Hematopoietic multipotent progenitor cell treated with erythropoietin and hydrocortisone succinate and interleukin-3 and kit ligand, for 8 days (in vitro differentiated cells): ENCODE results near the gene INPP5D.

ENCODE experiments used
- DNase-seq: peaks from one replicate; pipeline ENCODE4 v3.0.0-alpha.2; 2015

The INPP5D gene

DNA sequence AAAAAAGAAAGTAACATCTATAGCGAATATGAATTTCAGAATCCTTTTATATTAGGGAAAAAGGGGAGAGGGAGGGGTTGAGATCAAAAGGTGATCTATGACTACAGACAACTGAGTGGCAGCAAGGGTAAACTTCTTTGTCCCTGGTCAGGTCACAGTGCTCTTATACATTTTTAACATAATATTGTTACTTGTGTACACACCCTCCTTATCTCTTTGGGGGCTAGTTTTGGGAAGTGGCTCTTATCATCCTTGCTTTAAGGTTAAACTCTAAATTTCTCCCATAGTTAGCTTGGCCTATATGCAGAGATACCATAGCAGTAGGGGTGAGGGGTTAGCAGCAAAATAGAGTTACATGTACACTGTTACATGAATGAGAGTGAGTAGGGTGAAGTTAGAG is 159.7 kb downstream of the INPP5D start:
- peak; percentile 66 for DNase-seq

DNA sequence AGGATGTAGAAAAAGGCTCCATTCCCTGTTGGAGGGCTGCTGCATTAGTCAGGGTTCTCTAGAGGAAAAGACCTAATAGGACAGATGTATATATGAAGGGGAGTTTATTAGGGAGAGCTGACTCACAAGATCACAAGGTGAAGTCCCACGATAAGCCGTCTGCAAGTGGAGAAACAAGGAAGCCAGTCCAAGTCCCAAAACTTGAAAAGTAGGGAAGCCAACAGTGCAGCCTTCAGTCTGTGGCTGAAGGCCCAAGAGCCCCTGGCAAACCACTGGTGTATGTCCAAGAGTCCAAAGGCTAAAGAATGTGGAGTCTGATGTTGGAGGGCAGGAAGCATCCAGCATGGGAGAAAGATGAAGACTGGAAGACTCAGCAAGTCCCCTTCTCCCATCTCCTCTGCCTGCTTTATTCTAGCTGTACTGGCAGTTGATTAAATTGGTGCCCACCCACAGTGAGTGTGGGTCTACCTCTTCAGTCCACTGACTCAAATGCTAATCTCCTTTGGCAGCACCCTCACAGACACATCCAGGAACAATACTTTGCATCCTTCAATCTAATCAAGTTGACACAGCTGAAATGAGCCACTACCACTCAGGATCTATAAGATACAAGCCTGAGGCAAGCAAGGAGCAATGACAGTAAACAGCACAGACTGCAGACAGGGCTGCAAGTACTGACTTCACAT is 161.4 kb downstream of the INPP5D start:
- peak; percentile 82 for DNase-seq

DNA sequence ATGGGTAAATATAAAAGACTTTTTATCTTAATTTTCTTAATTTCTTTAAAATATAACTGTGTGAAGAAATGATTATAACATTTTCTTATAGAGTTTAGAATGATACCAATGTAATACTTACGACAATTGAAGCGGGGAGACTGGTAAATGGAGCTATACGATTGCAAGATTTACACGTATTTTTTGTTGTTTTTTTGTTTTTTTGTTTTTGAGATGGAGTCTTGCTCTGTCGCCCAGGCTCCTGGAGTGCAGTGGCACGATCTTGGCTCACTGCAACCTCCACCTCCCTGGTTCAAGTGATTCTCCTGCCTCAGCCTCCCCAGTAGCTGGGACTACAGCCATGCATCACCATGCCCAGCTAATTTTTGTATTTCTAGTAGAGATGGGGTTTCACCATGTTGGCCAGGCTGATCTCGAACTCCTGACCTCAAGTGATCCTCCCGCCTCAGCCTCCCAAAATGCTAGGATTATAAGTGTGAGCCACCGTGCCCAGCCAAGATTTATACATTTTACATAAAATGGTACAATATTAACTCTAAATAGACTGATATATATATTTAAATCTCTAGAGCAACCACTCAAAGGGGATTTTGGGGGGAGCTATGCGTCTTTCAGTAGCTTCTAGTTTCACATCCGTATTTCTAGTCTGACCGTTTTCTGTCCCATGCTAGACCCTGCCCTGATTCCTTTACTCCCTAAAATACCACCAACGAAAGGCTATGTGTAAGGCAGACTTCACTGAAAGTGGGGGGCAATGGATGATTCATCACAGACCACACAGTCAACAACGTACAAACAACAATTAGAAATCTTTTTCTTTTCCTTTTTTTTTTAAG is 163.1 kb downstream of the INPP5D start:
- DNase-seq, result no peak

DNA sequence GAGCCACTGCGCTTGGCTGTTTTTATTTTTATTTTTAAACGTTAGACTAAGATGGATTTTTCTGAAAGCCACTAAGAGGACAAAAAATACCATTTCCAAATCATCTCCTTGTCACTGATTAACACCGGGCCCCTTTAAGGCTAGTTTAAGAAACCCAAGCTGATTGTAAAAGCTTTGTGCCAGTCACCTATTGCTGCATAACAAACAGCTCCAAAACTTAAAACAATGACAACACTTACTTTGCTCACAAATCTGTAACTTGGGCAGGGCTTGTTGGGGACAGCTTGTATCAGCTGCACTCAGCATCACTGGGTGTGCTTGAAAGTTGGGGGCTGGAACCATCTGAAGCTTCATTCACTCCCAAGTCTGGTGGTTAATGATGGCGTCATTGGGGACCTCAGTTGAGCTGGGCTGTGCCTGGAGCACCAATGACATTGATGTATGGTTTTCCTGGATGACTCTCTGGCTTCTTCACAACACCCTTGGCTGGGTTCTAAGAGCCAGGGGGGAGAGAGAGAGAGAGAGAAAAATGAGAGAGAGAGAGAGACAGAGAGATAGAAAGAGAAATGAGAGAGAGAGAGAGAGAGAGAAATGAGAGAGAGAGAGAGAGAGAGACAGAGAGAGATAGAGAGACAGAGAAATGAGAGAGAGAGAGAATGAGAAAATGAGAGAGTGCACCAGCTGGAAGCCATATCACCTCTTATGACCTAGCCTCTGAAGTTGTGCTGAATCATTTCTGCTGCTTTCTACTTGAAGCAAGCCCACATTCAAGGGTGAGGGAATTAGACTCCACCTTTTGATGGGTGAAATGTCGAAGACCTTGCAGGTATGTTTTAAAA is 165.3 kb downstream of the INPP5D start:
- peak; percentile 51 for DNase-seq

DNA sequence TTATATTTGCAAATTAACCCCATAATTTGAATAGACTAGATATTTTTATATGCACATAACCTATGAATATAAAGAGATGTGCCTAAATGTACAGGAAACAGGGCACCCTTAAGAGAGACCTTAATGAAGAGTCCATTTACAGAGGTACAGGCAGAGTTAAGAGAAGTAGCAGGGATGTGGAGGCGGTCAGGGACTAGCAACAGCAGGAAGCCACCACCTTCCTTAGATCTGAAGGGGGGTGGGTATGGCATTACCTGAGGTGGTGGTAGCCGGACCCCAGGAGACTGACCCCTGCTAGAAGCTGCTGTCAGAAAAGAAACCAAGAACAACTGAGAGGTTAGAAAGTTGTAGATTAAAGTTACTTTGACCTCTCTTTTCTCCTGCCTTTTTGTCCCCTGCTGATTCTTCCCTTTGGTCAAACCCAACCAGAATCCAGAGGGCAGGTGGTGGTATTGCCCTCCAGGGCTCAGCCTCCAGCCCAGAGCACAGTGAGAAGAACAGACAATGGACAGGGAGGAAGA is 166.4 kb downstream of the INPP5D start:
- DNase-seq, result no peak

DNA sequence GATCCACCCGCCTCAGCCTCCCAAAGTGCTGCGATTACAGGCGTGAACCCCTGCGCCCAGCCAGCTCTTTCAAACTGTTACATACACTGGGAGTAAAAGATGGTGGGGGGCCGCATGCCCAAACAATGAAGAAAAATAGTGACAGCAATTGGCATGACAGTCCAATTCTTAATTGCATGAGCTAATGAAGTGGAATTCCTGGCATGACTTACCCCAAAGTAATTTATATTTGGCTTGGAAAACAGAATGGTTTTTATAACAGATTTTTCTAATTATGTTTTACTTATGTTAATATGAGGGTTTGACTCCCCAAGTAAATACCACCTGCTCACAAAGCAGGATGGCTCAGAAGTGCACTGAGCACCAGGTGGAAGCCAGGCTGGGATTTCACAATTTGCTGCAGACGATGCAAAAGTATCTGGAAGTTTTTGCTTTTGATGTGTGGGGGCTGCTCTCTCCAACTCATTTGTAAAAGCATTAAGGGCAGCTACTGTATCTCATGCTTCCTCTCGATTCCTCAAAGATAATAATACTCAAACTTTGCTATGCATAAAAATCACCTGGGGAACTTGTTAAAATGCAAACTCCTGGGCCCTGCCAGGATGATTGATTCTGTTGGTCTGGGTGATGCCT is 167.3 kb downstream of the INPP5D start:
- no peak for DNase-seq

DNA sequence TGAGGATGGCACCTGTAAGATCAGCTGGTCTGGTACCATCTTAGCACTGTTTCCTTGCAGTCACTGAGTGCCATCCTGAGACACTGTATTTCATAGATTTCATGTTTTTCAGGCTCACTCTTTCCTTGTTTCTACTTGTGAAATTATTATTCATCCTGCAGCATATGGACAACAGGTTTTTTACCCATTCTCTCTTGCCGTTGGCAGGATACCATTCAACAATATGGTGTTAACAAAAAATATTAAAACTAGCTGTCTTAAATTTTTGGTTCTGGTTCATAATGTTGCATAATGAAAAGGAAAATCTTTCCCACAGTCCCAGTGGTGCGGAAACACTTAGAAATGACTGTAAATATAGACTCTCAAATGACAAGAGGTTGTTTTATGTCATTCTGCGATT is 168.2 kb downstream of the INPP5D start:
- DNase-seq, result no peak

DNA sequence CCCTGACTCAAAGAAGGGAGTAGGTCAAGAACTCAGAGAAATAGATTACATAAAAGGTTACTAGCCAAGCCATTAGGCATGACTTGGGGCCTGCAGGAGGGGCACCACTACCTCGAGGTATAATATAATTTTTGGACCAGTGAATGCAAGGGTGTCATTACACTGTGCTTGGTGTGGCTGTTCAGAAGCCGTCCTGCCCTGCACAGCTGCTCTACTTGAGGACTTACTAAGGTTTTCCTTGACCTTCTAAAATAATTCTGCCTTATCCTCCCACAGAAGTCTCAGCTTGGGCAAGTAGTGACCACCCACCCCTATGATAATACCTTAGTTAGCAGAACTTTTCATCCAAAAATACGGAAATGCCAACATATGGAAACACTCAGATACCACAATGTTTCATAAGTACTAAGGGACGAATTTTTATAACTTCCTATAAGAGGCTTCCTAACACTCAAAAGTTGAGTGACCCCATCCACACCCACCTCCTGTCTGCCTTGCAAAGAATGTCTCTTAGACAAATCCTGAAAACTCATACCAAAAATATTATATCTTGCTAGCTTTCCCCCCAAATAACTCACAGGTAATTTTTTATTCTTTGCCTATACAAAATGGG is 173.6 kb downstream of the INPP5D start:
- no peak for DNase-seq

DNA sequence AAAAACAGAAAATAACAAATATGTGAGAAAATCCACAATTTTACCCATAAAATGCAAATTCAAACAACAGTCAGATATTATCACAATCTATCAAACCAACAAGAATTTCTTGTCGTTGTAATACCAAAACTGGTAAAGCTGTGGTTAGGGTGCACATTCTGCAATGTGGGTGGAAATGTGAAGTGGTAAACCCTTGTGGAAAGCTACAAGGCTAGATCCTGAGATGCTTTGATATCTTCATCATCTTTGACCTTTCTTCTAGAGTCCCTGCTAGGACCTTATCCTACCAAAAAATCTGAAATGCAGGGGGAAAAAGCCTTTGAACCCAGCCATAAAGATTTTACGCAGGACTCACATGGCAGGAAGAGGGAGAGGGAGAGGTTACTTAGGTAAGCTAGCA is 174.1 kb downstream of the INPP5D start:
- no peak for DNase-seq

DNA sequence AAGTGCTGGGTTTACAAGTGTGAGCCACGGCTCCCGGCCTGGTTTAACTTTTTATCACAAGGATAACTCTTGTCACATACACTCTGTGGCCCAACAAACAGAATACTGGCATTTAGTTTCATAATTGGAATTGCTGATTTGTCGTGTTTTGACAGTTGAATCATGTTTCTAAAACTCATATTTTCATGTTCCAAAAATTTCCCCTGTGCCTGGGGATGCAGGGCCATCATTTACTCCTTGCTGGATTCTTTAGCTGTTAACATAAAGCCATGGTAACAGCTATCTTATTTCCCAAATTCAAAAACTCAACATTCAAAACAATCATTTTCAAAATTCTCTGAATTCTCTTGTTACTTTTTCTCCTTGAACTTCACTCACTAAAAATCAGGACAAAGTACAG is 174.9 kb downstream of the INPP5D start:
- DNase-seq, result no peak

DNA sequence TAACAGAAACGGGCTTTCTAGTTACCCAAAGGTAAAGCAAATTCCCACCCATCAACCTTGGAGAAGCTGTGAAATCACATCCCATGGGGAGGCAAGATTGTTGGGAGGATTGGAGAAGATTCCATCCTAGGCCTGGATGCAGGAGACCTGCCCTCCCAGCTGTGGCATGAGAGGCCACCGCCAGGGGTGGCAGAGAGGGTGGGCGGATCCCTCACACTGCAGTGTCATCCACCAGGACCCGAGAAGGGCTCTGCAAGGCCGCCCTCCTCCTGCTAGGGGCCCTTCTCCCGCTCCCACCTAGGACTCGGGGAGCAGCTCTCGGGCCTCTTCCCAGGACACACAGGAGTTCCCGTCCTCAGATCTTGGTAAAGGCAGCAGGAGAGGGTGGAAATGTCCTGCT is 175.8 kb downstream of the INPP5D start:
- DNase-seq, result no peak

DNA sequence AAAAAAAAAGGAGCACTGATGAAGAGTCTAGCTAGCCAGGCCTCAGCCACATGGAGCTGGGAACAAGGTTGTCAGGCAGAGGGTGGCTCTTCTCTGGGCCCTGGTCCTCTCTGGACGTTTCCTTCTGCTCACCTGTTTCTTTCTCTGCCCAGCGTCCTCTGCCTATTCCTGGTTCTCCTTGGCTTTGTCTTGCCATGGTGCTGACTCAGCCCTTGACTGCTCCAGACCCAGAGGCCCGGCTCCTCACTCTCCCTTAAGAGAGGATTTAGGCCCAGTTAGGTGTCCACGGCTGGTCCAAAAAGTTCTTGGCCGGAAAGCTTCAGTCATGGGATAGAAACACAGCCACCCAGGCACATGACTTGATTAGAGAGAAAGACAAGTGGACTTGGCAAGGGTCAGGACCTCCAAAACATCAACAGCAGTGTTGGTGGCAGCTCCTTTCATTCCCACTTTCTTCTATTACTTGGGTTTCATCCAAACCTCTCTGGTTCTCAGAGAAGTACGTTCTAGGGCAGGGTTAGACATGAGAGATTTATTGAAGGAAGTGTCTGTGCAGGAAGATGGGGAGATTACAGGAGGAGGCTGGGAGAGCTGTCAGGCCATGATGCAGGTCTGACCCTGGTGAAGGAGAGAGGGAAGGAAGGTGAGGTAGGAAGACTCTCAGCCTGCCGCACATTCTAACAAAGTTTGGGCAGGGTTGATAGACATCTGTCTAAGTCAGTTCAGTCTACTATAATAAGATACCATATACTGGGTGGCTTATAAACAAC is 176.9 kb downstream of the INPP5D start:
- no peak for DNase-seq

DNA sequence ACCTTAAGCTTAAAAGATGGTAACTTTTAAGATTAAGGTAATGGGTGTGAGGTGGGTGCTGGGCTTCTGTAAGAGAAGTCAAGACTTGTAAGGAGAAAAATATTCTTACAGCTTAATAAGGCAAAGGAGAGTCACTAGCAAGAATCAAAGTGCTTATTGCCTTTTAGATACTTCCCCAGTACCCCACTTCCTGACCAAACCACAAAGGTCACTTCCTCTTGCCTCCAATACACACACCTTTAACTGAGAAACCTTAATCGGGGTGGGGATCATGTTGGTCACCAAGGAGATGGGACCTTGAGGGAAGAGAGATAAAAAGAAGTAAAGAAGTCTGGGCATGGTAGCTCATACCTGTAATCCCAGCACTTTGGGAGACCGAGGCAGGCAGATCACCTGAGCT is 180.8 kb downstream of the INPP5D start:
- DNase-seq, result no peak

DNA sequence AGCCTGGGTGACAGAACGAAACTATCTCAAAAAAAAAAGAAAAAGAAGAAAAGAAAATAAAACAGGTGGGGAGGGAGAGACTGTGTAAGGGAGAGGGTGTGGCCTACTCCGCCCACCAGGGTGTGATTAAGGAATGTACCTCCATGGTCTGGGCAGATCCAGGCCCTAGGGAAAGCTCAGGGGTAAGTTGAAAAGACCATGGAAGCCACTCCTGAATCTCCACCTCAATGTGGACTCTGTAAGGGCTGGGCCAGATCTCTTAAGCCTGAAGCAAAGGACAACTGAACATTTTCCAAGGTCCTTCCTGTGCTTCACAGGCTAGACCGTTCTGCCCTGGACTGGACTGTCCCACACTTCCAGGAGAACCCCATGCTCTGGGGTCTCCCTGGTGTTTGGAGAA is 181.7 kb downstream of the INPP5D start:
- DNase-seq, result no peak

DNA sequence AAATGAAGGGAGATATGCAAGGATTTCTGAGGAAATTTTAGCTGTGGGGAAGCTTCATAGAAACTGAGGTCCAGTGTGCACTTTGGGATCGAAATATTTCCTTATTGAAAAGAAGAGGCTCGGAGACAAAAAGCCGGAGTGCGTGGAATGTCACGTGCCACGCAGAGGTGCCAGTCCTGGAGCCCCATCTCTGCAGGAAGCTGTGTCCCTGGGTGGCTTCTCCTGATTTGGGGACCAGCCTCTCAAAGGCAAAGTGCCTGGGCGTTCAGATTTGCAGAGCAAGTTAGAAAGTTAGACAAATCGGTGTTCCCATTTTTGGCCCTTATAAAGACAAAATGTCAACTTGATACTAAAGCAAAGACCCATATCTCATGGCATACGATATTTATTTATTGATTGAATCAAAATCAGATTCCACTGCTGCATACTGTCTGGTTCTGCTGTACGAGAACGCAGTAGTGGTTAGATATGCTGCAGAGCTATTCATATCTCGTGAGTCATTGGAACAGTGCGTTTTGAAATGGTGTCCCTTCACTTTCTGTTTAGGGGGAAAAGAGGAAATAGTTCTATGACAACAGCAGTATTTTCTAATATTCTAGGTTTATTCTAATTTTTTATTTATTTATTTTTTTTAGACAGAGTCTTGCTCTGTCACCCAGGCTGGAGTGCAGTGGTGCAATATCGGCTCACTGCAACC is 182.2 kb downstream of the INPP5D start:
- DNase-seq, result peak; percentile 48

DNA sequence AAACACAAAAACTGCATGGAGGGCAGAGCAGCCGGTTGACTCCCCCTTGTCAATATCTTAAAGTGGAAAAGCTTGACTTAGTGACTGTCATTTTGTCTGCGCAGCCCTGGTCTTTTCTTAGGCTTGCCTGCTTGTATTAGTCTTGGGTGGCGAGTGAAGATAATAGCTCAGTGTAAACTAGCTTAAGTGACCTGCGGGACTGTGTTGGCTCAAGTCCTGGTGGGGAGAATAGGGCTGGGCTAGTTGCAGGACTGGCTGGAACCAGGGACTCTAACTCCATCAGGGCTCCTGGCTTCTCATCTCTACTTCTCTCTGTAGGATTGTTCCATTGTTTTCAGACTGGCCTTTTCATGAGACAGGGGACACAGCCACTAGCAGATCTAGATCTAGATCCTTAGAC is 183.2 kb downstream of the INPP5D start:
- no peak for DNase-seq

DNA sequence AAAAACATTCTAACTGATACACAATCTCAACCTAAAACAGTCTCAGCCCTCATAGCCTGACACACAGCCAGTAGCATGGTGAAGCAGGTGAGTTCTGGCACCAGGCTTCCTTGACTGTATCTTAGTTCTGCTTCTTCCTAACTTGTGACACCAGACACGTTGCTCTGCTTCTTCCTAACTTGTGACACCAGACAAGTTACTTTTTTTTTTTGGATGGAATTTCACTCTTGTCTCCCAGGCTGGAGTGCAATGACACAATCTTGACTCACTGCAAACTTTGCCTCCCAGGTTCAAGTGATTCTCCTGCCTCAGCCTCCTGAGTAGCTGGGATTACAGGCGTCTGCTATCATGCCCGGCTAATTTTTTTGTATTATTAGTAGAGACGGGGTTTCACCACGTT is 184.7 kb downstream of the INPP5D start:
- no peak for DNase-seq

DNA sequence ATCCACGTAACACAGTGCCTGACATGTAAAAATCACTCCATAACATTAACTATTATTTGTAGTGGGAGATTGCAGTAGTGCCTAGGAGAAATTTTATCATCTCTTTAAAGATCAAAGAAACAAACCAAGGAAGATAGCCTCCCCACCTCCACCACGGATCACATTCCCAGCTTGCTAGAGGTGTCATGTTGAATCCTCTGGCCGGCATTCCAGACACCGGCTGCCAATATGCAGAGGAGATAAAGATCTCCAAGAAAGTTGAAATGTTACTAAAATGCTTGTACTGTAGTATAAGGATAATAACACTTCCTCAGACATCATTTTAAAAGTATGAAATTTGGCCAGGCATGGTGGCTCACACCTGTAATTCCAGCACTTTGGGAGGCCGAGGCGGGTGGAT is 185.3 kb downstream of the INPP5D start:
- no peak for DNase-seq

DNA sequence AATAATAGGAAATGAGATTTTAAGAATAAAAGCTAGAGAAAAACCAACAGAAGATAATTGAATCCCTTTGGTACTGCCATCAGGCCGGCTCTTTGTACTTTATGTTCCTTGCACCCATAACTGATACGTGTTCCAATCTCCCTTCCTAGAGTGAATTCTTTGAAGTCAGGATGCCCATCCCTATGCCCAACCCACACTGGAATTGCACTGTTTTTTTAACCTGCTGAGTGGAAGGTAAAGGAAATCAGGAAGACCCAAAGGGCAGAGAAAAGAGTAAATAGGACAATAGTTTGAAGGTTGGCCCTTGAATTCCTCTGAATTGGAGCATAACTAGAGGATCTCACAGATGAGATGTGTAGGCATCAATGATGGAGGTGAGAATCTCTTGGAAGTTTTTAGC is 187.0 kb downstream of the INPP5D start:
- DNase-seq, result no peak

DNA sequence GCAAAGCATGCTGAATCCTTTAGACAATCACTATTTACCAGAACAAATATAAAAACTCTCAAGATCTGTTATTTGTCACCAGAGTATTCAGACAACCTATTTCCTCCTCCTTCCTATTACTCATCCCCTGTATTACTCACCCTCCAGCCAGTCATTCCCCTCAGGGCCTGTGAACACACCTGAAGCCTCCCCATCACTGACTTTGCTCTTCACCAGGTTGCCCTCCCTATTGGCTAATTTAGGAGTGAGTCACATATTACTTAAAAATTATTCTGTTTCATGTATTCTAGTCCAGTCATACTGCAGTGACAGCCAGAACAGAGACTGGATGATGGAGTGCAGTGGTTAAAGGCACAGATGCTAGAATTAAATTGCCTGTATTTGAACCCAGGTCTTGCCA is 187.6 kb downstream of the INPP5D start:
- DNase-seq, result no peak

DNA sequence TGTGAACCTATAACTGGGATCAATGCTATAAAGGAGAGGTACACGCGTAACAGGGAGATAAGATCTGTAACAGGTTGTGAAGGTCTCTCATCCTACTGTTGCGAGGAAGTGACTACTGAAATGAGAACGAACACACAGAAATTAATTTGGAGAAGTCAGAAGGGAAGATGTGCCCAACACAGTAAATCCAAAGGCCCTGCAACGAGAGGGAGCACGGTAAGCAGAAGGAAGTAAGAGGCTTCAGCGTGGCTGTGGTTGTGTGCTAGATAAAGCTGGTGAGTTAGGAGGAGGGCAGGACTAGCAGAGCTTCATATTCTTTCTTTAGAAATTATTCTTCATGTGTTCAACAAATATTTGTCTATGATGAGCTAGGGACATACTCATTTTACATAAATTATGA is 188.9 kb downstream of the INPP5D start:
- peak; percentile 41 for DNase-seq
